ENCODE results near the gene BCL6. TPM values are rescaled to one million over a fixed set of nuclear protein-coding genes. Genes with fewer than 3 reads are reported as not detected.

BCL6 gene
- total RNA-seq, 1 experiment from 2014 or later: 2.8 TPM

DNA sequence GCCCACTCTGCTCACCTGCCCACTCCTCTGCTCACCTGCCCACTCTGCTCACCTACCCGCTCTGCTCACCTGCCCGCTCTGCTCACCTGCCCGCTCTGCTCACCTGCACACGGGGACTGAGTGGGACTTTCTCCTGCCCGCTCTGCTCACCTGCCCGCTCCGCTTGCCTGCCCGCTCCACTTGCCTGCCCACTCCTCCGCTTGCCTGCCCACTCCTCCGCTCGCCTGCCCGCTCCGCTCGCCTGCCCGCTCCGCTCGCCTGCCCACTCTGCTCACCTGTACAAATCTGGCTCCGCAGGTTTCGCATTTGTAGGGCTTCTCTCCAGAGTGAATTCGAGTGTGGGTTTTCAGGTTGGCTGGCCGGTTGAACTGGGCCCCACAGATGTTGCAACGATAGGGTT, 20.0 kb downstream of the BCL6 start:
- DNase-seq: no peak
- H3K27me3 ChIP-seq (ENCODE audit: control insufficient read depth, insufficient read depth, low read length): no peaks in the 10 kb centered on the region
- H3K4me3 ChIP-seq (ENCODE audit: insufficient read depth, low read depth, low read length): no peak overlapping the region
- peaks cover 3% of the 10 kb centered on the region for H3K36me3 ChIP-seq (replicated peaks; ENCODE audit: control insufficient read depth, insufficient read depth, low read length)

DNA sequence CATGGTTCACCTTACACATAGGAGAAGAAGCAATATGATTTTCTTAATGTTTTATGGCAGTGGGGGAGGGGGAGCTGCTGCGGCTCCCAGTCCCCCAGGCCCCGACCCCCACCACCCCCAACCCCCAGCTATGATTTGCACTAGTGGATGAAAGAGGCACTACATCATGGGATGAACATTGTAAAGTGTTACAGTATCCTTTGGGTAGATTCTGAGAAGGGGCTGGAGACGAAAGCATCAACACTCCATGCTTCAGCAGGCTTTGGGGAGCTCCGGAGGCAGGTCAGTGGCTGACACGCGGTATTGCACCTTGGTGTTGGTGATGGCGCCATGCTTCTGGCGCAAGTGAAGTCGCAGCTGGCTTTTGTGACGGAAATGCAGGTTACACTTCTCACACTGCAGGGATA, 23.1 kb downstream of the BCL6 start:
- Histone ChIP-seq H3K27me3 (ENCODE audit: control insufficient read depth, insufficient read depth, low read length) (no peaks in the 10 kb centered on the region), H3K36me3 (replicated peaks; ENCODE audit: control insufficient read depth, insufficient read depth, low read length) (no peaks in the 10 kb centered on the region; the same call in 1 of the 2 replicates), H3K4me3 (ENCODE audit: insufficient read depth, low read depth, low read length) (no peak overlapping the region)
- DNase-seq: peak; percentile 77

DNA sequence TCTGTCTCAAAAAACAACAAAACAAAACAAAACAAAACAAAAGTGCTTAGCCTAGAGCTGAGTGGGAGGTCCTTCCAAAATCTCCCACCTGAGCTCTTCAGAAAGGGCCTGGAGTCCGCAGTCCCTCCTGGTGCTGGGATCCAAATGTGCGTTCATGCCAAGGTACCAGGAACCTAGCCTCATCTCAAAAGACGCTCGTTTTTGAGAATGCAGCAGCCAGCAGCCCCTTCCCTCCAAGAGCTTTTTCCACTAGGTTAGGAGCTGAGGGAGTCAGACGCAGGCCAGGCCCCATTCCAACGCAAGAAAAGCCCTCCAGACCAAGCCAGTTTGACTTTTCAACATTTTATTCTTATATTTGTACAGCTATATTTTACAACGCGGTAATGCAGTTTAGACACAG, 24.2 kb downstream of the BCL6 start:
- Histone ChIP-seq H3K4me3 (ENCODE audit: insufficient read depth, low read depth, low read length) (no peak overlapping the region), H3K27me3 (ENCODE audit: control insufficient read depth, insufficient read depth, low read length) (no peaks in the 10 kb centered on the region), H3K36me3 (replicated peaks; ENCODE audit: control insufficient read depth, insufficient read depth, low read length) (no peaks in the 10 kb centered on the region)
- DNase-seq: peak; percentile 25

DNA sequence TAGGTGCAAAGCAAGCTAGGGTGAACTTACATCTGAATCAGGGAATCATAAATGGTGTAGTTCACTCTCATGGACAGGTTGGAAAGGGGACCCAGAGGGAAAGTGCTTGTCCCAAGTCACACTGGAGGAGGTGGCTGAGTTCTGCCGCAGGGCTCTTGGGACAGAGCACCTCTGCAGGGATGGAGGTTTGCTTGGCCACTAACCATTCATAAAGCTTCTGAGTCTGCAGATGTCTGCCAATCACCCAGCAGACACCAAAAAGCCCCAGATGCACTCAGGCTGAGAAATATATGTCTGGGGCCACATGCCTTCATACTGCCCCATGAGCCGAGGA, 25.0 kb downstream of the BCL6 start:
- no peak for DNase-seq
- Histone ChIP-seq H3K4me3 (ENCODE audit: insufficient read depth, low read depth, low read length) (no peak overlapping the region), H3K36me3 (replicated peaks; ENCODE audit: control insufficient read depth, insufficient read depth, low read length) (no peaks in the 10 kb centered on the region), H3K27me3 (ENCODE audit: control insufficient read depth, insufficient read depth, low read length) (no peaks in the 10 kb centered on the region)

DNA sequence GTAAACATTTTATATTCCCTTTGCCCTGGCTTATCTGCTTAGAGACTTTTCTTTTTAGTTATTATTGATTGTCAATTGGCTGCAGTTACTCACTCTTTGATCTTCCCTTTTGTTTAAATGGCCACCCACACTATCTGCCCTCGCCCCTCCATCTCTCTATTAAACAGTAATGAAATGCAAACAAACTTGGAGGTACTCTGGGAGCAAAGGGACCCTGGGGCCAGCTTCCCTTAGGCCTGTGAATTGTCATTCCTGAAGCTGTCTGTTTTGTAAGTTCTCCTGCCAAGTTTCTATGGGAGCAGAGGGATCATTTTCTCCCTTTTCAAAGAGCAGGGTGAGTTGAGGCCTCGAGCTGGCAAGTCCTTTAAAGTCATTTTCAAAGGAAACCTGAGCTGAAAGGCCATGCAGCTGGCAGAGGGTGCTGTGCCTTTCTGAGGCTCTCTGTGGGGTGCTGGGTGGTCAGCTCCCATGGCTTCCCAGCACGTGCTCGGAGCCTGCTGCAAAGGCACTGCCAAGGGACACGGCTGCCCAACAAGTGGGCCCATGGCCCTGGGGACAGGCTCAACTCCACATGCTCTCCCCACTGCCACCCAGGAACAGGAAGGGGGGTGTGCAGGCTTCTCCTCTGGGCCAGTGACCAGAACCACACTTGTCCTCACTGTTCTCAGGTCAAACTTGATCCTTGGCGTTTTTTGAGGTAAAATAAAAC, 25.5 kb downstream of the BCL6 start:
- Histone ChIP-seq H3K36me3 (replicated peaks; ENCODE audit: control insufficient read depth, insufficient read depth, low read length) (no peaks in the 10 kb centered on the region), H3K4me3 (ENCODE audit: insufficient read depth, low read depth, low read length) (no peak overlapping the region), H3K27me3 (ENCODE audit: control insufficient read depth, insufficient read depth, low read length) (no peaks in the 10 kb centered on the region)
- peak; percentile 37 for DNase-seq

DNA sequence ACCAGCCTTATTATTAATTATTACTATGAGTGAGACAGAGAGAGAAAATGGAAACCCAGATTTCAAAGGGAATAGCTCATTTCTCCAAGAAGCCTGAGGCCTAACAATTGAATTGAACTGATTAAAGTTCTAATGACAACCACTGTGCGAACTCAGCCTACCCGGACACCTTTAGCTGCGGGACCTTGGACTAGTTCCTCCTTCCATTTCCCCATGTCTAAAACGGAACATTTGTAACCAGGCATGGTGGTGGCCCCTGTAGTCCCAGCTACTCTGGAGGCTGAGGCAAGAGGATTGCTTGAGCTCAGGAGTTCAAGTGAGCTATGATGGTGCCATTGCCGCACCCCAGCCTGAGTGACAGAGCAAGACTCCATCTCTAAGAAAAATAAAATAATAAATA, 26.5 kb downstream of the BCL6 start:
- H3K27me3 ChIP-seq (ENCODE audit: control insufficient read depth, insufficient read depth, low read length): no peaks in the 10 kb centered on the region
- H3K36me3 ChIP-seq (replicated peaks; ENCODE audit: control insufficient read depth, insufficient read depth, low read length): no peaks in the 10 kb centered on the region
- H3K4me3 ChIP-seq (ENCODE audit: insufficient read depth, low read depth, low read length): no peak overlapping the region

DNA sequence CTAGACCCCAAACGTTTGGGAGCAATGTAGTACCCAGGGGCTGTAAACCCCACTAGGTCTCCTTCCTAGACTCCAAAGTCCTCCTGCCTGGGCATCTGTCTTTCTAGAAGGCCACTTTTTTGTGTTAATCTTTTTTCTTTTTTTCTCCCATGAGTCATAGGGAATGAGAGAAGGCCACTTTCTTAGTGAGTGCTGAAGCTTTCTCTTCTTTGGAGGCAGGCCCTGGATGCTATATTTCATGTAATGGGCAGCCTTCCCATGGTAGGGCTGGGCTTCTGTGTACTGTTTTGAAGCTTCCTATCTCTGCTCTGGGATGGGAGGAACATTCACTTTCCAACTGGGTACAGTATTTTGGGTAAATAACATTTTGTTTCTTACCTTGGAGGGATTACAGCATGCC, 27.7 kb downstream of the BCL6 start:
- no peaks in the 10 kb centered on the region for H3K27me3 ChIP-seq (ENCODE audit: control insufficient read depth, insufficient read depth, low read length)
- DNase-seq: no peak

More for the DNA sequence above, 26.5 kb downstream of the BCL6 start:
- DNase-seq: no peak

DNA sequence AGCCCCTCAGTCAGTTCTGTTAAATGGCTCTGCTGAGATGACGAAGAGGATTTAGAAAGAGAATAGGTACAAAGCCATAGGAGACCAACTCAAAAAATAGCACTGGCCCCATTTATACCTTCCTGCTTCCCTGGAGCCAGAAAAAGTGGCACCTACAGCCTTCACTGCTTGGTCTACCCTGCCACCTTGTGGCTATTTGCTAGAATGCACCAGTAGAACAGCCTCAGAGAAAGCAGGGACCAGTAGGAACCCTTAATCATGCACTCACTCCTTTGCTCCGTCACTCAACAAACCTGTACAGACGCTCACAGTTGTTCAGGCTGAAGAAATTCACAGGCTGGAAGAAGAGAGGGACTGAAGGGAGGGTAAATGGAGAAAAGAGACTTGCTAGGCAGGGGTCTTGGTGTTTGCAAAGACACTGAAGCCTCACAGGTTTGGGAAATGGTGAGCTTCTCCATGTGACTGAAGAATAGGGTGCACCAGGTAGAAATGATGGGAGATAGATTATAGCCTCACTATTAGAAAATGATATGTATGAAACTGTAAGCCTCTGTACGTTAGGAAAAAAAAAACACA, 30.8 kb downstream of the BCL6 start:
- no peak overlapping the region for H3K4me3 ChIP-seq (ENCODE audit: insufficient read depth, low read depth, low read length)
- no peaks in the 10 kb centered on the region for H3K27me3 ChIP-seq (ENCODE audit: control insufficient read depth, insufficient read depth, low read length)
- no peaks in the 10 kb centered on the region for H3K36me3 ChIP-seq (replicated peaks; ENCODE audit: control insufficient read depth, insufficient read depth, low read length)
- DNase-seq: peak; percentile 79

More for the DNA sequence above, 27.7 kb downstream of the BCL6 start:
- Histone ChIP-seq H3K36me3 (replicated peaks; ENCODE audit: control insufficient read depth, insufficient read depth, low read length) (no peaks in the 10 kb centered on the region), H3K4me3 (ENCODE audit: insufficient read depth, low read depth, low read length) (no peak overlapping the region)

DNA sequence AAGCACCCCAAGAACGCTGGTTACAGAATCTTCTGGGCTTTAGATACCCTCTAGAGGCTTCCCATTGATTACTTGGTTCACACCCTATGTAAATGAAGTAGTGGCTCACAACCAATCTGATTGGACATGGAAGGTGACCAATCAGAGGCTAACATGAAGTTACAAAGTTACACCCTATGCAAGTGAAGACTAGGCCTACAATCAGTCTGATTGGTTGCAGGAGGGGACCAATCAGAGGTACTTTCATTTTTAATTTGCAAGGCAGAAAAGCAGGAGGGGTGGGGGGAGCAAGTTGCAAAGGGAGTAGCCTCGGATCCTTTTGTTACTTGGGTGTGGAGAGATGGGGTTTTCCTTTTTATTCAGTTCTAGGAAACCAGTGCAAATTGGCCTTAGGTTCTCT, 31.8 kb downstream of the BCL6 start:
- no peak overlapping the region for H3K4me3 ChIP-seq (ENCODE audit: insufficient read depth, low read depth, low read length)
- H3K36me3 ChIP-seq (replicated peaks; ENCODE audit: control insufficient read depth, insufficient read depth, low read length): no peaks in the 10 kb centered on the region
- no peaks in the 10 kb centered on the region for H3K27me3 ChIP-seq (ENCODE audit: control insufficient read depth, insufficient read depth, low read length)
- no peak for DNase-seq

DNA sequence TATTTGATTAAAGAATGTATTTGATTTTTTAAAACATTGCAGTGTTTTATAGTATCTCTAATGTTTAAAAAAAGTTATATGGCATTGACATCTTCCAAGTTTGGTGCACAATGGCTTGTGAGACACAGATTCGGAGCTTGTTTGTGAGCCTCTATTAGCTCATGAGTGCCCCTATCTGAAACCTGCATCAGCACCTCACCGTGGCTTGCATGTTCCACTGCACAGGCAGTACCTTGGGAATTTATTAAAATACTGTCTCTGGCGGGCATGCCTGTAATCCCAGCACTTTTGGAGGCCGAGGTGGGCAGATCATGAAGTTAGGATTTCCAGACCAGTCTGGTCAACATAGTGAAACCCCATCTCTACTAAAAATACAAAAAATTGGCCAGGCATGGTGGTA, 36.1 kb downstream of the BCL6 start:
- peak; percentile 52 for DNase-seq
- no peak overlapping the region for H3K4me3 ChIP-seq (ENCODE audit: insufficient read depth, low read depth, low read length)
- no peaks in the 10 kb centered on the region for H3K36me3 ChIP-seq (replicated peaks; ENCODE audit: control insufficient read depth, insufficient read depth, low read length)
- no peaks in the 10 kb centered on the region for H3K27me3 ChIP-seq (ENCODE audit: control insufficient read depth, insufficient read depth, low read length)

DNA sequence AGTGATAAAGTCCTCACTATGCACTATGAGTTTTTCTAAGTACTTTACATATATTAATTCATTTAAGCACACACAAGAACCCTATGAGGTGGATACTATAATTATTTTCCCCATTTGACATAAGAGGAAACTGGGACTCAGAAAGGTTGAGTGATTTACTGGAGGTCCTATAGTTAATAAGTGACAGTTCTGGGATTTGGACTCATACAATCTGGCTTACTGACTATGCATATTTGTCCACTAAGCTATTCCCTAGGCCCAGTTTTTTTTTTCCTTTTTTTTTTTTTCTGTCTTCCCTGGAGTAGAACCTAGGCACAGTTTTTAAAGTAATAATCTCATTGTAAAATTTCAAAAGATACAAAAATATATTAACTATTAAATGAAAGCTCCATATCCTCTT, 36.6 kb downstream of the BCL6 start:
- Histone ChIP-seq H3K27me3 (ENCODE audit: control insufficient read depth, insufficient read depth, low read length) (no peaks in the 10 kb centered on the region), H3K36me3 (replicated peaks; ENCODE audit: control insufficient read depth, insufficient read depth, low read length) (no peaks in the 10 kb centered on the region), H3K4me3 (ENCODE audit: insufficient read depth, low read depth, low read length) (no peak overlapping the region)
- DNase-seq: no peak

DNA sequence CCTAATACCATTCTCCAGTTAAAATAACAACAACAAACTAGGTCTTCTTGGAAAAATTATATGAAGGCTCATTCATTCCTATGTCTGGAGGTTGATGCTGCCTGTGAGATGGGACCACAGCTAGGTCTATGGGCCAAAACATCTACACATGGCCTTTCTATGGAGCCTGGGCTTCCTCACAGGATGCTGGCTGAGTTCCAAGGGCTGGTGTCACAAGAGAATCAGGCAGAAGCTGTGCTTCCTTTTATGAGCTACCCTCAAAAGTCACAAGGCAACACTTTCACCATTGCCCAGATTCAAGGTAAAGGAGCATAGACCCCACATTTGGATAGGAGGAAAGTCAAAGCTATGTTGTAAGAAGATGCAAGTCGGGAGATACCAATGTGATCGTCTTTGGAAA, 38.3 kb downstream of the BCL6 start:
- Histone ChIP-seq H3K4me3 (ENCODE audit: insufficient read depth, low read depth, low read length) (no peak overlapping the region), H3K36me3 (replicated peaks; ENCODE audit: control insufficient read depth, insufficient read depth, low read length) (no peaks in the 10 kb centered on the region), H3K27me3 (ENCODE audit: control insufficient read depth, insufficient read depth, low read length) (no peaks in the 10 kb centered on the region)
- DNase-seq: no peak

DNA sequence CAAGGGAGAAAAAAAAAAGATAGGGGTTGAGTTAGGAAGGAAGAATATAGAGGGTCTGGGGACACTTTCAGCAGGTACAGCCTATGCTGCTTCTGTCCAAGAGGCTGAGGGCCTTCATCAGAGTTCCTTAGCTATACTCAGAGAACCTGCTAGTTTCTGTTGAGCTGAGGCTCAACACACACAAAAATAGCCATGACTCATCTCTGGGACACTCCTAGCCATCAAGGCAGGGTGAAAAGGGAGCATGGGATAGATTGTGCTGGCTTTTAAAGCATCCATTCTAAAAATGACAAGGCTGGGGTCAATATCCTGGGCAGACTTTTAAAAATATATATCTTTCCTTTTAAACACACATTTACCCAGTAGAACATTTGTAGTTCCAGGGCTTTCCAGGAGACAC, 40.1 kb downstream of the BCL6 start:
- no peaks in the 10 kb centered on the region for H3K36me3 ChIP-seq (replicated peaks; ENCODE audit: control insufficient read depth, insufficient read depth, low read length)
- no peak for DNase-seq
- H3K27me3 ChIP-seq (ENCODE audit: control insufficient read depth, insufficient read depth, low read length): no peaks in the 10 kb centered on the region
- H3K4me3 ChIP-seq (ENCODE audit: insufficient read depth, low read depth, low read length): no peak overlapping the region

DNA sequence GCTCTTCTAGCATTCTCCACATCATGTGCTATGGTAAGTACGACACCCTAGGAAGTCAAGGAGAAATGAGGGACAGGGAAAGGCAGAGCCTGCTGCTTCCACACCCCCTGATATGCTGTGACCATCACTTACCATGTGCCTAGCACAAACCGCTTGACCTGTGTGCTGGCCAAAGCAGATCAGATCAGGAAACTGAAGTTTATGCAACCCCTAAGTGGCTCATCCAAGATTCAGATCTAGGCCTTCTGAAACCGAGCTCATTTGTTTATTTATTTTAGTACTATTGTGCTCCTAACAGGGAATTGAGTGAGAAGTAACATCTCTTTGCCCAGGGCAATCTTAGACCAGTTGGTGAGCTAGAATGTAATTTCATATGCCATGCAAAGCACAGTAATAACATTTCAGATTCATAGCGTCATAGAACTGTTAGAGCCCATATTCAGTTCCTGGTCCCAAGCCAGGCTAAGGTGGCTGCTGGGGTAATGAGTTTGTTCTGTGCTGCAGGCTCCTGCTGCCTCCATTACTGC, 42.7 kb downstream of the BCL6 start, which contains the start of gene RTP2:
RTP2 (minus strand) TSS at position 51 of the 527 bp plus-strand sequence. CDS start 429 bp downstream, outside the sequence.
- Histone ChIP-seq H3K27me3 (ENCODE audit: control insufficient read depth, insufficient read depth, low read length) (no peaks in the 10 kb centered on the region), H3K4me3 (ENCODE audit: insufficient read depth, low read depth, low read length) (no peak within 1 kb of the TSS), H3K36me3 (replicated peaks; ENCODE audit: control insufficient read depth, insufficient read depth, low read length) (no peaks in the 10 kb centered on the region)
- no peak for DNase-seq

DNA sequence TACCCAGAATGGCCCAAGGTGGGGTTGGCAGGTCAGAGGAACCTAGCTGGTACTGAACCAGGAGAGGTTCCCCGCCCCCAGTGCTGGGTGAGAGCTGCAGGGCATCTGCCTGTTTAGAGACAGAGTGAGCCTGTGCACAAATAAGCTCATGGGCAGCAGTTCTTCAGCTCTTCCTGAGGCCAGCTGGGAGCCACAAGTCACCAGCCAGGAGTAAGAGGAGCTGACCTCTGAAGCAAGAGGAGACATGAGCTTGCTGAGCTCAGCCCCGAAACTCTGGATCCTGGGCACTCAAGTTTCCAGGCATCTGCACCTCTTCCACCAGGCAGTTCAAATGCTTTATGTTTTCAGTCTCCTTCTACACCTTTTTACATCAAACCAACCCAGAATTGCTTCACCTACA, 45.0 kb downstream of the BCL6 start:
- H3K27me3 ChIP-seq (ENCODE audit: control insufficient read depth, insufficient read depth, low read length): no peaks in the 10 kb centered on the region
- no peak overlapping the region for H3K4me3 ChIP-seq (ENCODE audit: insufficient read depth, low read depth, low read length)
- DNase-seq: no peak
- H3K36me3 ChIP-seq (replicated peaks; ENCODE audit: control insufficient read depth, insufficient read depth, low read length): no peaks in the 10 kb centered on the region

Data from H7 (cell line).